Endodermal cell (in vitro differentiated cells): ENCODE measurements around the gene SEMA3A. TPM values are rescaled to one million over a fixed set of nuclear protein-coding genes. Genes with fewer than 3 reads are reported as not detected.

ENCODE experiments used
- DNase-seq: peaks from one replicate; pipeline ENCODE4 v3.0.0-alpha.2; 2017
- H3K27ac ChIP-seq: 2 replicates; pipeline ENCODE4 v1.5.1; 2013; ENCODE audit warnings: mild to moderate bottlenecking, low read depth, low read length, moderate library complexity
- H3K27me3 ChIP-seq: 2 replicates; pipeline ENCODE4 v1.6.1; 2013; ENCODE audit warnings: mild to moderate bottlenecking, low read length, moderate library complexity; ENCODE audit not compliant: insufficient read depth, control insufficient read depth, poor library complexity, severe bottlenecking
- H3K36me3 ChIP-seq: 2 replicates; pipeline ENCODE4 v1.7.0; 2013; ENCODE audit warnings: mild to moderate bottlenecking, low read length, moderate library complexity; ENCODE audit not compliant: control insufficient read depth, insufficient read depth
- H3K4me1 ChIP-seq: one replicate; pipeline ENCODE4 v1.7.0; 2013; ENCODE audit warnings: low read length; ENCODE audit not compliant: control insufficient read depth, insufficient read depth
- H3K4me3 ChIP-seq: 2 replicates; pipeline ENCODE4 v1.5.1; 2013; ENCODE audit warnings: mild to moderate bottlenecking, low read length, moderate library complexity
- H3K9ac ChIP-seq: 2 replicates; pipeline ENCODE4 v1.6.1; 2013; ENCODE audit warnings: mild to moderate bottlenecking, low read length, moderate library complexity; ENCODE audit not compliant: poor library complexity, severe bottlenecking; ENCODE audit errors: extremely low read depth
- H3K9me3 ChIP-seq: 2 replicates; pipeline ENCODE4 v1.6.1; 2013; ENCODE audit warnings: mild to moderate bottlenecking, low read length, moderate library complexity; ENCODE audit not compliant: control insufficient read depth
- H3K27ac Mint-ChIP-seq: 2 replicates; pipeline ENCODE4 v1.8.0; 2020; ENCODE audit warnings: mixed read lengths
- H3K27me3 Mint-ChIP-seq: 2 replicates; pipeline ENCODE4 v1.8.0; 2021; ENCODE audit warnings: mild to moderate bottlenecking, mixed read lengths; ENCODE audit not compliant: insufficient read depth
- H3K36me3 Mint-ChIP-seq: 2 replicates; pipeline ENCODE4 v1.8.0; 2020; ENCODE audit warnings: low read depth, mixed read lengths
- H3K4me1 Mint-ChIP-seq: 2 replicates; pipeline ENCODE4 v1.8.0; 2020; ENCODE audit warnings: mixed read lengths
- H3K4me3 Mint-ChIP-seq: 2 replicates; pipeline ENCODE4 v1.8.0; 2020; ENCODE audit warnings: mild to moderate bottlenecking, moderate library complexity, mixed read lengths
- H3K9me3 Mint-ChIP-seq: 2 replicates; pipeline ENCODE4 v1.8.0; 2020; ENCODE audit warnings: mild to moderate bottlenecking, mixed read lengths
- WGBS, 2 experiments: methylation state at CpG; one replicate each; pipeline versions ENCODE4 v1.1.5 to v1.1.7; 2013; ENCODE audit warnings: missing lambda C conversion rate in 2 of 2, mixed read lengths in 1 of 2; ENCODE audit not compliant: insufficient coverage in 1 of 2, insufficient read length in 1 of 2; 5-methylcytosine and 5-hydroxymethylcytosine counted together
- total RNA-seq, 2 donors: library from RNA; stranded (reverse); fragmentation: NEBNext Ultra II Directional in 1 of 2; extraction: Animal tissue kit (Norgen Biotek cat#: 25700) in 1 of 2; gene quantifications; 2 replicates in 1 of 2; 3 replicates in 1 of 2; pipeline ENCODE4 v1.2.1, GENCODE V29; 2021
- TF ChIP-seq, protein P1 (sequence below): fragments of 200-600 bp; sonication (generic); conservative IDR thresholded peaks from 2 replicates; pipeline ENCODE4 v1.5.0; 2021; ENCODE audit warnings: antibody characterized with exemption, mild to moderate bottlenecking

The SEMA3A gene
- total RNA-seq, 2 donors from 2014 or later: 43.5 to 72.8 TPM

DNA sequence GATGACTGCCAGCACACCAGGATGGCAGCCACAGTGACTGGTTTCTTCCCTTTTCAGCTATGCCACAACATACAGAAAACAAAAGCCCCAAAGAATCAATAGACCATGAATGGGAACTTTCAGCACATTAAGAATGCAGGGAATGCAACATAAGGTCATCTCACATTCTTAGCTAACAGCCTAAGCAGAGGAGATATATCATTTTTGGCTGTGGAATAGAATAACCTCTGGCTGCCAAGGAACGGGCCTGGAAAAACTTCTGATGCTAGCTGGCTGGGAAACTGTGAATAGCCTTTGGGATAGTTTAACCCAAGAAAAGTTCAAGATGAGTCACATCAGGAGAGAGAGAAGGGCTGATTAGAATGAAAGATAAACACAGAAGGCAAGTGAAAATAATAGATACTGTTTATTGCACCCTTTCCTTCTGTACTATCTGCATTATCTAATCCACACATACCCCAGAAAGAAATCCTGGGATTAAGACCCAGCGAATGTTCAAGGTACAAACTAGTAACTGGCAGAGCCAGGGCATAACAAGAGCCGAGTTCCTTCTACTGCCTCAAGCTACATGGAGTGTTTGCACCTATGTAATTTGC, 169.2 kb downstream of the SEMA3A start:
- Mint-ChIP-seq H3K27me3 (no peaks in the 10 kb centered on the region), H3K27ac (peak overlapping the region; percentile 49), H3K4me1 (peaks cover 12% of the 10 kb centered on the region), H3K36me3 (peaks cover 28% of the 10 kb centered on the region), H3K4me3 (no peak overlapping the region), H3K9me3 (no peaks in the 10 kb centered on the region)
- Histone ChIP-seq H3K4me1 (peaks cover 3% of the 10 kb centered on the region), H3K36me3 (peaks cover 14% of the 10 kb centered on the region), H3K4me3 (no peak overlapping the region), H3K9ac (no peak overlapping the region), H3K27ac (peak overlapping the region; percentile 88), H3K9me3 (peaks cover 12% of the 10 kb centered on the region), H3K27me3 (no peaks in the 10 kb centered on the region)
- WGBS, 2 experiments: 58 to 87% methylated on average over 1 to 3 of the region's 3 CpGs
- TF ChIP-seq, protein P1, sequence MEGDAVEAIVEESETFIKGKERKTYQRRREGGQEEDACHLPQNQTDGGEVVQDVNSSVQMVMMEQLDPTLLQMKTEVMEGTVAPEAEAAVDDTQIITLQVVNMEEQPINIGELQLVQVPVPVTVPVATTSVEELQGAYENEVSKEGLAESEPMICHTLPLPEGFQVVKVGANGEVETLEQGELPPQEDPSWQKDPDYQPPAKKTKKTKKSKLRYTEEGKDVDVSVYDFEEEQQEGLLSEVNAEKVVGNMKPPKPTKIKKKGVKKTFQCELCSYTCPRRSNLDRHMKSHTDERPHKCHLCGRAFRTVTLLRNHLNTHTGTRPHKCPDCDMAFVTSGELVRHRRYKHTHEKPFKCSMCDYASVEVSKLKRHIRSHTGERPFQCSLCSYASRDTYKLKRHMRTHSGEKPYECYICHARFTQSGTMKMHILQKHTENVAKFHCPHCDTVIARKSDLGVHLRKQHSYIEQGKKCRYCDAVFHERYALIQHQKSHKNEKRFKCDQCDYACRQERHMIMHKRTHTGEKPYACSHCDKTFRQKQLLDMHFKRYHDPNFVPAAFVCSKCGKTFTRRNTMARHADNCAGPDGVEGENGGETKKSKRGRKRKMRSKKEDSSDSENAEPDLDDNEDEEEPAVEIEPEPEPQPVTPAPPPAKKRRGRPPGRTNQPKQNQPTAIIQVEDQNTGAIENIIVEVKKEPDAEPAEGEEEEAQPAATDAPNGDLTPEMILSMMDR: no peak
- DNase-seq: no peak

DNA sequence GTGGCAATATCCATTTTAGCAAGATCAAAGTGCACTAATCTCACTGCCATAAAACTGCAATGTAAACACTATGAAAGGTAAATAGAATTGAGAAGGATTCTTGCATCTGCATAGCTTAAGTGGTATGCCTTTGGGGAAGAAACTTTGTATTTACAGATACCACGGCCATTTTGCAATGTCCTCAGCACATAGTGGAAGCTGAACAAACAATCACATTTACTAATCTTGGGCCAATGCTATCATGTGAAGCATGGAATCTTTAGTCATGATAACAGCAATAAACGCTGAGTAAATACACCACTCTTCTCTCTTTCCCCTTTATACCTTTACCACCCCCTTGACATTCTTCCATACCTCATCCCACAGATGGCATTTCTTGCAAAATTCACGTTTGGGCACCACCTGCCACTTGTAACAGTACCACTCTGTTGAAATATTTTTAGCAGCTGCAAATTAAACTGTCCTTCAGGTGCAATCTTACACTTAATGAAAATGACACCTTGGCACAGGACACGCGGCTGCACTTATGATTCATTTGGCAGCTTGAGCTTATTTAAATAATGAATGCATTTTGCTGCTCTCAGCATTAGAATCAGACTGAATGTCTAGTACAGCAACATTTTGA, 171.8 kb downstream of the SEMA3A start:
- Mint-ChIP-seq H3K27me3 (no peaks in the 10 kb centered on the region), H3K36me3 (peaks cover 27% of the 10 kb centered on the region), H3K4me3 (no peak overlapping the region), H3K4me1 (peaks cover 12% of the 10 kb centered on the region), H3K9me3 (no peaks in the 10 kb centered on the region), H3K27ac (no peak overlapping the region)
- 84 to 89% methylated on average over 5 of the region's 5 CpGs for WGBS, 2 experiments
- H3K4me1 ChIP-seq: peaks cover 3% of the 10 kb centered on the region
- H3K9ac ChIP-seq: no peak overlapping the region
- no peak for DNase-seq
- no peak overlapping the region for H3K27ac ChIP-seq
- peaks cover 12% of the 10 kb centered on the region for H3K9me3 ChIP-seq
- TF ChIP-seq, protein P1: no peak
- peaks cover 14% of the 10 kb centered on the region for H3K36me3 ChIP-seq
- H3K4me3 ChIP-seq: no peak overlapping the region
- no peaks in the 10 kb centered on the region for H3K27me3 ChIP-seq

DNA sequence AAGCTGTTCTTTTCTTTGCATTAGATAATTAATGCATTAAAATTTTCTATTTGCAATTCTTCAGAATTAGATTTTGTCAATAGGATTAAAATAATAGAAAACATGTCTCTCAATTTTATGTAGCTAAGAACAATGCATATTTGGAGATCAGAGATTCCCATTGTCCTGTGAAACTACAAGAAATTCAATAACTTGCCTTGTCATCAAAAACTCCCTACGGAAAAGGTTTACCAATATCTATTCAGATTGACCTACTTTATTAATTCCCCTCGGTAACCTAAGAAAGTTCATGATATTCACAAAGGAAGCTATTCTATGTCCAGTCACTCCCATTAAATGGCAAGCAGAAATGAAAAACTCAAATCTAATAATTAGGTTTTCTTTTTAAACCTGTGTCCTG, 172.6 kb downstream of the SEMA3A start:
- TF ChIP-seq, protein P1: no peak
- peaks cover 12% of the 10 kb centered on the region for H3K9me3 ChIP-seq
- DNase-seq: no peak
- Mint-ChIP-seq H3K27ac (no peak overlapping the region), H3K9me3 (no peaks in the 10 kb centered on the region), H3K27me3 (no peaks in the 10 kb centered on the region), H3K36me3 (peaks cover 23% of the 10 kb centered on the region), H3K4me3 (no peak overlapping the region), H3K4me1 (peaks cover 12% of the 10 kb centered on the region)
- H3K9ac ChIP-seq: no peak overlapping the region
- H3K4me1 ChIP-seq: peaks cover 3% of the 10 kb centered on the region
- no peaks in the 10 kb centered on the region for H3K27me3 ChIP-seq
- WGBS, 2 experiments: 86 to 97% methylated on average over 2 of the region's 2 CpGs
- H3K36me3 ChIP-seq: peaks cover 14% of the 10 kb centered on the region
- no peak overlapping the region for H3K27ac ChIP-seq
- H3K4me3 ChIP-seq: no peak overlapping the region
